Activated CD8-positive, alpha-beta memory T cell treated with anti-CD3 and anti-CD28 coated beads for 48 hours (primary cell): ENCODE results near the gene KRT71.

Experiments used
- DNase-seq, 3 experiments: peaks; one replicate each; pipeline ENCODE4 v3.0.0-alpha.2; 2020; ENCODE audit warnings: low read depth in 2 of 3, low spot score in 2 of 3

The KRT71 gene

DNA sequence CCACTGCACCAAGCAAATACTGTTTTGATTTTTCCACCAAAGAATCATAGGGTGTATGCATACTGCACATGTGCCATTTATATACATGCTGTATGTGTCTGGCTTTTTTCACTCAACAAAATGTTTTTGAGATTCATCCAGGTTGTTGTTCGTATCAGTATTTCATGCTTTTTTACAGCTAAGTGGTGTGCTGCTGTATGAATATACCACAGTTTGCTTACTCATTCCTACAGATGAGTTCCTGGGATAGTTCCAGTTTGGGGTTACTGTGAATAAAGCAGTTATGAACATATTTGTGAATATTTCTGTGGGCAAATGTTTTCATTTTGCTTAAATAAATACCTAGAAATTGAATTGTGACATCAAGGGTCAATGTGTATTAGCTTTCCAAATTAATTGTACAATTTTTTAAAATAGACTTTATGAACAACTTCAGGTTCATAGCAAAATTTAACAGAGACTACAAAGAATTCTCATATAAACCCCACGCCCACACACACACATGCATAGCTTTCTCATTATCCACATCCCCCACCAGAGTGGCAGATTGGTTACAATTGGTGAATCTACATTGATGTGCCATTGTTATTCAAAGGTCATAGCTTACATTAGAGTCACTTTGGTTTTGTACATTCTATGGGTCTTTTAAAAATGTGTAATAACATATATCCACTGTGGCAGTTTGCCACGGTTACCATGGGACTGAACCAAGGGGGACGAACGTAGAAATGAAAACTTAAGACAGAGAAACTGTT is 53.0 kb downstream of the KRT71 start:
- no peak for DNase-seq

DNA sequence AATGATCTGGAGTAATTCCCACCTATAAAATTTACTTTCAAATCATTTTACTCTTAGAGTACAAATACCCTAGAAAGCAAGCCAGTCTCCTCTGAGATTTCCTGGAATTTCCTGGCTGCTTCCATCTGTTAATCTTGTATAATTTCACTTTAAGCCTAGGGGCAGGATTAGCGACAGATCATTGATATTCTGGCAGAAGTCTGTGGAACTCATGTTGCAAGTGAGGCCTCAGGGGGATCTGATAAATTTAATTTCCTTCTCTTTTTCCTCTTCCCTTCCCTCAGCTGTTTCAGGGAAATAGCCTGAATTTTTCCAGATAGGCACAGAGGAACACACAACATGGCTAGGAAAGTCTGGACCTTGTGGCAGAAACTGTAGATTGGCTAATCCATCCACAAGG is 54.0 kb downstream of the KRT71 start:
- no peak for DNase-seq

GRCh38 chr12:52497975-52498374 is 55.0 kb downstream of the KRT71 start:
- no peak for DNase-seq

- DNase-seq: no peak
Measured at GRCh38 chr12:52496590-52497071, 56.3 kb downstream of the KRT71 start.

GRCh38 chr12:52496054-52496453 is 56.9 kb downstream of the KRT71 start:
- no peak for DNase-seq

- no peak for DNase-seq
Measured at GRCh38 chr12:52495389-52495788, 57.6 kb downstream of the KRT71 start.

GRCh38 chr12:52494518-52494917 is 58.4 kb downstream of the KRT71 start:
- no peak for DNase-seq

GRCh38 chr12:52494100-52494499 is 58.8 kb downstream of the KRT71 start:
- DNase-seq: no peak
